Neural progenitor cell (in vitro differentiated cells): ENCODE measurements around the gene PEX14. TPM values are rescaled to one million over a fixed set of nuclear protein-coding genes. Genes with fewer than 3 reads are reported as not detected.
A peak's percentile ranks its signal among the peaks of the same experiment; 100 is the strongest.

Experiments
- DNase-seq: peaks from one replicate; pipeline ENCODE4 v3.0.0-alpha.2; 2016; ENCODE audit warnings: low spot score
- H2AFZ ChIP-seq: fragments of 200-600 bp; sonication (generic); replicated peaks from 2 replicates; pipeline ENCODE4 v1.6.1; 2016; ENCODE audit warnings: antibody characterized with exemption
- H3F3A ChIP-seq: fragments of 200-600 bp; sonication (generic); 2 replicates; pipeline ENCODE4 v1.6.1; 2016; ENCODE audit warnings: antibody characterized with exemption, low read depth
- H3K27ac ChIP-seq: fragments of 200-600 bp; sonication (generic); 2 replicates; pipeline ENCODE4 v1.5.1; 2016; ENCODE audit warnings: mild to moderate bottlenecking
- H3K27me3 ChIP-seq: fragments of 200-600 bp; sonication (generic); 2 replicates; pipeline ENCODE4 v1.6.1; 2016; ENCODE audit warnings: mild to moderate bottlenecking, moderate library complexity
- H3K36me3 ChIP-seq: fragments of 200-600 bp; sonication (generic); 2 replicates; pipeline ENCODE4 v1.5.1; 2016
- H3K4me1 ChIP-seq: fragments of 200-600 bp; sonication (generic); 2 replicates; pipeline ENCODE4 v1.6.1; 2016; ENCODE audit warnings: mixed run types
- H3K4me2 ChIP-seq: fragments of 200-600 bp; sonication (generic); 2 replicates; pipeline ENCODE4 v1.6.1; 2016
- H3K4me3 ChIP-seq: fragments of 200-600 bp; sonication (generic); 2 replicates; pipeline ENCODE4 v1.5.1; 2016
- H3K79me2 ChIP-seq: fragments of 200-600 bp; sonication (generic); 2 replicates; pipeline ENCODE4 v1.6.1; 2016; ENCODE audit warnings: low read depth
- H3K9ac ChIP-seq: fragments of 200-600 bp; sonication (generic); 2 replicates; pipeline ENCODE4 v1.6.1; 2016
- H3K9me3 ChIP-seq: fragments of 200-600 bp; sonication (generic); 2 replicates; pipeline ENCODE4 v1.5.1; 2016; ENCODE audit warnings: low read depth
- H4K20me1 ChIP-seq: fragments of 200-600 bp; sonication (generic); 2 replicates; pipeline ENCODE4 v1.6.1; 2016; ENCODE audit warnings: low read depth
- H3K27ac Mint-ChIP-seq: 3 replicates; pipeline ENCODE4 v1.8.0; 2021; ENCODE audit warnings: mixed read lengths
- H3K27me3 Mint-ChIP-seq: 2 replicates; pipeline ENCODE4 v1.8.0; 2022; ENCODE audit warnings: low read depth, mild to moderate bottlenecking, inconsistent platforms, moderate library complexity, mixed read lengths; ENCODE audit not compliant: insufficient read depth
- H3K36me3 Mint-ChIP-seq: 3 replicates; pipeline ENCODE4 v1.8.0; 2021; ENCODE audit warnings: mixed read lengths
- H3K4me1 Mint-ChIP-seq: 3 replicates; pipeline ENCODE4 v1.8.0; 2021; ENCODE audit warnings: mixed read lengths
- H3K4me3 Mint-ChIP-seq: 3 replicates; pipeline ENCODE4 v1.8.0; 2021; ENCODE audit warnings: mild to moderate bottlenecking, moderate library complexity, mixed read lengths
- H3K9me3 Mint-ChIP-seq: 3 replicates; pipeline ENCODE4 v1.8.0; 2020; ENCODE audit warnings: mixed read lengths
- CTCF ChIP-seq: fragments of 200-600 bp; sonication (generic); IDR thresholded peaks from 2 replicates; pipeline ENCODE4 v1.5.1; 2017; ENCODE audit warnings: antibody characterized with exemption, mild to moderate bottlenecking
- EZH2 ChIP-seq: fragments of 200-600 bp; sonication (generic); IDR thresholded peaks from 2 replicates; pipeline ENCODE4 v1.6.1; 2017; ENCODE audit warnings: antibody characterized with exemption, mild to moderate bottlenecking, moderate library complexity
- EZH2phosphoT487 ChIP-seq: fragments of 200-600 bp; sonication (generic); IDR thresholded peaks from 2 replicates; pipeline ENCODE4 v1.6.1; 2017; ENCODE audit warnings: antibody characterized with exemption
- total RNA-seq: library from RNA; depleted of rRNA; stranded (reverse); fragments of >200 nt; gene quantifications from 2 replicates; pipeline ENCODE4 v1.2.3, GENCODE V29; 2015; ENCODE audit warnings: low replicate concordance

Gene PEX14
- total RNA-seq, 1 donor from 2014 or later, result 9.3 TPM

DNA sequence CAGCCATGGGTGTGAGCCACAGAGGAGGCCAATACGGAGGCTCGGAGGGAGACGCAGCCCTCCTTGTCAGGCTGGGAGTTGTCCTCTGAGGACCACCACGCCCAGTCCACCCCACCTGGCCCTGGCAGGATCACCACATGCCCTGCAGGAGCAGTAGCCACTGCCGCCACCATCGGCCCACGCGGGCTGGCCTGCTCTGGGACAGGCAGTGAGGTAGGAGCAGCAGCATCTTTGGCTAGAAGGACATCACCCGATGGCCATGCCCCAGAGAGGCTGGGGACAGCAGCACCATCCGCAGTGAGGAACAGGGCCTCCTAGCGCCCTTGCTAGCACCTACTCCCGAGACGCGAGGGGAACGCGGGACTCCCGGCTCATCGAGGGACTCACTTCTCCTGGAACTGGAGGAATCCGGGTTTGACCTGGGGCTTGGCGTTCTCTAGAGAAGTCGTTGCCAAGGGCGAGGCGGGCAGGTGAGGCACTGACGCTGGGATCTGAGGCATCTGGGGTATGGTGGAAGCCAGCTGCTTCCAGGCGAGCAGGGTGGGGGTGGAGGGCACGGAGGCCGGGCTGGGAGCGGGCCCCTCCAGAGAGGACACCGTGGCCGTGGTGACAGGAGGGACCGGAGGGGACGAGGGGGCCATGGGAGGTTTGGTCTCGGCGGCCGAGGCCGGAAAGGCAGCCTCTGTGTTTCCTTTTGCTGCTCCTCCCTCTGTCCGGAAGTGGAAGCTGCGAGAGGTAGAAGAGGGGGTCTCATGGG lies 172.8 kb downstream of the PEX14 start:
- Histone ChIP-seq H3K4me1 (peaks cover 36% of the 10 kb centered on the region), H3K27me3 (peaks cover 16% of the 10 kb centered on the region), H3K9ac (no peak overlapping the region), H2AFZ (no peak overlapping the region), H3K4me2 (no peak overlapping the region), H3F3A (peaks cover 31% of the 10 kb centered on the region), H3K79me2 (no peaks in the 10 kb centered on the region), H3K27ac (no peak overlapping the region), H4K20me1 (peaks cover 19% of the 10 kb centered on the region), H3K4me3 (no peak overlapping the region), H3K36me3 (no peaks in the 10 kb centered on the region), H3K9me3 (no peaks in the 10 kb centered on the region)
- Mint-ChIP-seq H3K27ac (no peak overlapping the region), H3K36me3 (peaks cover 15% of the 10 kb centered on the region), H3K4me3 (no peak overlapping the region), H3K4me1 (peaks cover 26% of the 10 kb centered on the region), H3K9me3 (no peaks in the 10 kb centered on the region), H3K27me3 (peaks cover 4% of the 10 kb centered on the region)
- DNase-seq, result no peak
- TF ChIP-seq CTCF (no peak), EZH2phosphoT487 (no peak), EZH2 (no peak)

- Histone ChIP-seq H3K4me1 (peaks cover 36% of the 10 kb centered on the region), H3K36me3 (no peaks in the 10 kb centered on the region), H4K20me1 (peaks cover 19% of the 10 kb centered on the region), H3F3A (peaks cover 31% of the 10 kb centered on the region), H3K4me3 (peak overlapping the region; percentile 32), H3K9me3 (no peaks in the 10 kb centered on the region), H3K27me3 (peaks cover 16% of the 10 kb centered on the region), H3K9ac (no peak overlapping the region), H2AFZ (no peak overlapping the region), H3K27ac (no peak overlapping the region), H3K79me2 (no peaks in the 10 kb centered on the region), H3K4me2 (peak overlapping the region; percentile 81)
- TF ChIP-seq CTCF, result no peak
- TF ChIP-seq EZH2phosphoT487, result no peak
- TF ChIP-seq EZH2, result no peak
- H3K4me1 Mint-ChIP-seq, result peaks cover 29% of the 10 kb centered on the region
- no peak overlapping the region for H3K27ac Mint-ChIP-seq
- no peaks in the 10 kb centered on the region for H3K9me3 Mint-ChIP-seq
- H3K27me3 Mint-ChIP-seq, result peaks cover 4% of the 10 kb centered on the region
- no peak overlapping the region for H3K4me3 Mint-ChIP-seq
- peak; percentile 68 for DNase-seq
- H3K36me3 Mint-ChIP-seq, result peaks cover 18% of the 10 kb centered on the region
Measured at GRCh38 chr1:10648689-10649516, 174.2 kb downstream of the PEX14 start.

- H3K27me3 Mint-ChIP-seq, result peaks cover 4% of the 10 kb centered on the region
- Histone ChIP-seq H4K20me1 (peaks cover 19% of the 10 kb centered on the region), H3F3A (peaks cover 31% of the 10 kb centered on the region), H3K79me2 (no peaks in the 10 kb centered on the region), H2AFZ (no peak overlapping the region), H3K4me2 (peak overlapping the region; percentile 81), H3K4me1 (peaks cover 36% of the 10 kb centered on the region), H3K27ac (no peak overlapping the region), H3K36me3 (no peaks in the 10 kb centered on the region), H3K9me3 (no peaks in the 10 kb centered on the region), H3K27me3 (peaks cover 16% of the 10 kb centered on the region), H3K9ac (no peak overlapping the region), H3K4me3 (peak overlapping the region; percentile 32)
- peaks cover 29% of the 10 kb centered on the region for H3K4me1 Mint-ChIP-seq
- peak; percentile 90 for DNase-seq
- H3K27ac Mint-ChIP-seq, result no peak overlapping the region
- no peaks in the 10 kb centered on the region for H3K9me3 Mint-ChIP-seq
- no peak overlapping the region for H3K4me3 Mint-ChIP-seq
- H3K36me3 Mint-ChIP-seq, result peaks cover 14% of the 10 kb centered on the region
- TF ChIP-seq EZH2phosphoT487, result no peak
- TF ChIP-seq EZH2, result no peak
- TF ChIP-seq CTCF, result no peak
Measured at GRCh38 chr1:10649517-10650201, 174.9 kb downstream of the PEX14 start.
